ENCODE results near the gene CCDC178. TPM values are rescaled to one million over a fixed set of nuclear protein-coding genes. Genes with fewer than 3 reads are reported as not detected.
"Not testable (repeated sequence)": the region's sequence is repeated elsewhere in the genome, so short reads cannot be mapped to it uniquely, and the experiment has no call there.

The CCDC178 gene
- polyA plus RNA-seq, 1 donor from 2014 or later = not detected

- Histone ChIP-seq H3K27me3 (ENCODE audit: insufficient read depth, low read depth, low read length) (no peaks in the 10 kb centered on the region), H2AFZ (ENCODE audit: low read depth, low read length) (no peak overlapping the region), H4K20me1 (ENCODE audit: insufficient read depth) (no peaks in the 10 kb centered on the region), H3K9ac (ENCODE audit: low read length) (no peak overlapping the region), H3F3A (ENCODE audit: insufficient read depth, low read length, poor library complexity, severe bottlenecking) (no peaks in the 10 kb centered on the region), H3K4me3 (ENCODE audit: low read length) (no peak overlapping the region), H3K27ac (ENCODE audit: low read length) (no peak overlapping the region), H3K9me3 (ENCODE audit: low read length) (no peaks in the 10 kb centered on the region), H3K79me2 (replicated peaks; ENCODE audit: insufficient read depth, low read length) (no peaks in the 10 kb centered on the region), H3K4me2 (ENCODE audit: low read length) (no peak overlapping the region), H3K9me2 (ENCODE audit: insufficient read depth, low read length) (no peaks in the 10 kb centered on the region), H3K36me3 (ENCODE audit: insufficient read depth, low read length) (no peaks in the 10 kb centered on the region)
- no peak for TF ChIP-seq TAF1 (IDR thresholded peaks at IDR 0.05; ENCODE audit: low read depth)
- no peak for TF ChIP-seq SMC3 (conservative IDR thresholded peaks at IDR 0.05; ENCODE audit: poor library complexity)
- TF ChIP-seq POLR2AphosphoS5 (IDR thresholded peaks at IDR 0.05) = no peak
Observed at GRCh38 chr18:33181016-33181415, 259.5 kb downstream of the CCDC178 start.

GRCh38 chr18:33169218-33169617, 271.3 kb downstream of the CCDC178 start:
- Histone ChIP-seq H2AFZ (ENCODE audit: low read depth, low read length) (no peak overlapping the region), H3K27ac (ENCODE audit: low read length) (no peak overlapping the region), H3K27me3 (ENCODE audit: insufficient read depth, low read depth, low read length) (no peaks in the 10 kb centered on the region), H3F3A (ENCODE audit: insufficient read depth, low read length, poor library complexity, severe bottlenecking) (no peaks in the 10 kb centered on the region), H3K4me2 (ENCODE audit: low read length) (no peak overlapping the region), H3K4me3 (ENCODE audit: low read length) (no peak overlapping the region), H3K9me3 (ENCODE audit: low read length) (no peaks in the 10 kb centered on the region), H4K20me1 (ENCODE audit: insufficient read depth) (no peaks in the 10 kb centered on the region), H3K9me2 (ENCODE audit: insufficient read depth, low read length) (no peaks in the 10 kb centered on the region), H3K9ac (ENCODE audit: low read length) (no peak overlapping the region), H3K36me3 (ENCODE audit: insufficient read depth, low read length) (no peaks in the 10 kb centered on the region), H3K79me2 (replicated peaks; ENCODE audit: insufficient read depth, low read length) (no peaks in the 10 kb centered on the region)
- TF ChIP-seq REST (IDR thresholded peaks at IDR 0.05; ENCODE audit: borderline replicate concordance) (no peak), SMC3 (conservative IDR thresholded peaks at IDR 0.05; ENCODE audit: poor library complexity) (no peak), RAD21 (conservative IDR thresholded peaks at IDR 0.05) (no peak), CTCF (IDR thresholded peaks at IDR 0.05; ENCODE audit: poor library complexity, severe bottlenecking) (no peak), TAF1 (IDR thresholded peaks at IDR 0.05; ENCODE audit: low read depth) (no peak), EZH2 (IDR thresholded peaks at IDR 0.05; ENCODE audit: borderline replicate concordance, insufficient read depth, low read length, poor library complexity, severe bottlenecking) (no peak), EP300 (conservative IDR thresholded peaks at IDR 0.05; ENCODE audit: poor library complexity, severe bottlenecking) (no peak), MXI1 (conservative IDR thresholded peaks at IDR 0.05; ENCODE audit: poor library complexity, severe bottlenecking) (no peak), POLR2AphosphoS5 (IDR thresholded peaks at IDR 0.05) (no peak)

- not testable (repeated sequence) for H3K4me3 ChIP-seq (ENCODE audit: low read length); H3K27me3 ChIP-seq (ENCODE audit: insufficient read depth, low read depth, low read length); H3K9ac ChIP-seq (ENCODE audit: low read length); H3K4me2 ChIP-seq (ENCODE audit: low read length); H3K79me2 ChIP-seq (replicated peaks; ENCODE audit: insufficient read depth, low read length); H3K9me2 ChIP-seq (ENCODE audit: insufficient read depth, low read length); H3F3A ChIP-seq (ENCODE audit: insufficient read depth, low read length, poor library complexity, severe bottlenecking); H3K27ac ChIP-seq (ENCODE audit: low read length); H3K36me3 ChIP-seq (ENCODE audit: insufficient read depth, low read length); H4K20me1 ChIP-seq (ENCODE audit: insufficient read depth); H3K9me3 ChIP-seq (ENCODE audit: low read length); H2AFZ ChIP-seq (ENCODE audit: low read depth, low read length)
Observed at GRCh38 chr18:33164121-33164520, 276.4 kb downstream of the CCDC178 start.
